Effector memory CD4-positive, alpha-beta T cell (primary cell): ENCODE data around the gene CASP2.

ENCODE experiments used
- DNase-seq, 3 donors: peaks; one replicate each; pipeline ENCODE4 v3.0.0-alpha.2; 2020
- H3K27ac ChIP-seq: 2 replicates; pipeline ENCODE4 v1.7.0; 2013; ENCODE audit warnings: mild to moderate bottlenecking, low read length, moderate library complexity; ENCODE audit not compliant: insufficient read depth, poor library complexity, severe bottlenecking
- H3K27me3 ChIP-seq: replicated peaks from 2 replicates; pipeline ENCODE4 v1.7.0; 2013; ENCODE audit warnings: mild to moderate bottlenecking, low read length; ENCODE audit not compliant: insufficient read depth, control insufficient read depth, poor library complexity, severe bottlenecking
- H3K36me3 ChIP-seq: 2 replicates; pipeline ENCODE4 v1.7.0; 2013; ENCODE audit warnings: mild to moderate bottlenecking, low read length, moderate library complexity; ENCODE audit not compliant: control insufficient read depth, insufficient read depth
- H3K4me1 ChIP-seq: 2 replicates; pipeline ENCODE4 v1.7.0; 2013; ENCODE audit warnings: low read length, mild to moderate bottlenecking; ENCODE audit not compliant: control insufficient read depth, insufficient read depth, poor library complexity, severe bottlenecking
- H3K4me3 ChIP-seq: 2 replicates; pipeline ENCODE4 v1.7.0; 2013; ENCODE audit warnings: low read length, low read depth, mild to moderate bottlenecking; ENCODE audit not compliant: insufficient read depth, poor library complexity, severe bottlenecking
- H3K9me3 ChIP-seq: 2 replicates; pipeline ENCODE4 v1.7.0; 2013; ENCODE audit warnings: mild to moderate bottlenecking, low read length, moderate library complexity; ENCODE audit not compliant: control insufficient read depth

CASP2 gene

DNA sequence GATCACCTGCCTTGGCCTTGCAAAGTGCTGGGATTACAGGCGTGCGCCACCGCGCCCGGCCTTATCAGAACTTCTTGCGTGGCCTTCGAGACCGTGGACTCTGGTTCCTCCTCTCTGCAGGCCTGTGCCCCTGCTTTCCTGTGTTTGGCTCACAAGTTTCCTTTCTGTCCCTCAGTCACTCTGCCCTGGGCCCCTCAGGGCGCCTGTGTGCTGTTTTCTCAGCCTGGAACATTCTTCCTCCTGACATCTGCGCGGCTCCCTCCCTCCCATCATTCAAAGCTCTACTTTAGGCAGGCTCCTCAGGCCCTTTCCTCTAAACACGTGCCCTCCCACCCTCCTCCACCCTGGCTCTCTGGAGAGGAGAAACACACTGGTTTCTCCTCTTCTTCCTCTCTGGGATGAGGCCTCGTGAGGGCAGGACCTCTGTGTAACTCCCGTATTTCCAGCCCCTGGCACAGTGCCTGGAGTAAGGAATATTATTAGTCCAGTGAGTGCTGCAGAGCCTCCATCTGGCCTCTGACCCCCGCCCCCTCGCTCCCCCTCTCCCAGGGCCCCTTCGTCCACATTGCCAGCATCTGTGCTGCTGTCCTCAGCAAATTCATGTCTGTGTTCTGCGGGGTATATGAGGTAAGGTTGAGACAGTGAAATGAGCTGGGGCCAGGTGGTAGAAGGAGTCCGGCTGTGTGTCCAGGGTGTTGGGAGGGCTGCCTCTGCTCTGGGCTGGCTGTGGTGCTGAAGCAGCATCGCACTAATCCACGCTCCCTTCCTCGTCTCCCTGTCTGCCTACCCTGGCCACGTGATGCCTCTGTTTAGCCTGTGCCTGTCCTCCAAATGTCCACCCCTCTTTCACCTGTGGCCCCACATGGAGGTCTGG is 34.8 kb downstream of the CASP2 start:
- Histone ChIP-seq H3K4me3 (no peak overlapping the region), H3K9me3 (no peaks in the 10 kb centered on the region)
- no peak for DNase-seq

DNA sequence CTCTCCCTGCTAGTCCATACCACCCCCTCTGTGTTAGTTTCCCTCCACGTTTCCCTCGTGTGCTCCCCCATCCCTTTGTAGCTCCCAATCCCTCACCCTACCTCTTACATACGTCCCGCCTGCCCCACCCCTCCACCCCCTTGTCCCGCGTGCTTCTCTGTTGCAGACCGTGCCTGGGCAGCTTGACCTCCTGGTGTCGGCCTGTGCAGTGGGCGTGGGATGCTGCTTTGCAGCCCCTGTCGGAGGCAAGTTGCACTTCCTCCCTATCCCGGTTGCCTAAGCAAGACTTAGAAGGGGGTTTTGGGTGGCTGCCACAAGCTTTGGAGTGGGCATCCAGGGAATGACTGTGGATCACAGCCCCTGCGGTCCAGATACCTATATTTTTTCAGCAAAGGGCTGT is 35.5 kb downstream of the CASP2 start:
- Histone ChIP-seq H3K9me3 (no peaks in the 10 kb centered on the region), H3K4me1 (no peaks in the 10 kb centered on the region), H3K4me3 (no peak overlapping the region), H3K27me3 (no peaks in the 10 kb centered on the region), H3K36me3 (no peaks in the 10 kb centered on the region), H3K27ac (no peak overlapping the region)
- no peak for DNase-seq

More for the DNA sequence above, 34.8 kb downstream of the CASP2 start:
- Histone ChIP-seq H3K27ac (no peak overlapping the region), H3K27me3 (no peaks in the 10 kb centered on the region), H3K36me3 (no peaks in the 10 kb centered on the region), H3K4me1 (no peaks in the 10 kb centered on the region)

DNA sequence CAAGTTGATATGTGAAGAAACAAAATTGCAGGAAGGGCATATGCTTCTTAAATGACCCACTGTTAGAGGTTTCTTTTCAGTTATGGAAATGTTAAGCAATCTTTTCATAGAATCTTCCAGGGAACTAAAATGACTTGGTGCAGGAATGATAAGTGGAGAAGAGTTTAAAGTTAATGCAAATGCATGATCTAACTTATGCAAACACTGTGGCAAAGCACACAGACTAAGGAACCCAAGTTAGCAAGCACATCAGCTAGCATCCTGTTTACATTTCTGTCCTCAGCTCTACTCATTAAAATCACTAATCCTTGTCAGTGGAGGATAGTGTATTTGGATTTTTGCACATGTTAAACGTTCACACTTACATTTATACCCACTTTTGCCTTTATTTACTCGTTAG is 37.1 kb downstream of the CASP2 start:
- Histone ChIP-seq H3K4me3 (no peak overlapping the region), H3K4me1 (no peaks in the 10 kb centered on the region), H3K27me3 (no peaks in the 10 kb centered on the region), H3K9me3 (no peaks in the 10 kb centered on the region), H3K36me3 (no peaks in the 10 kb centered on the region), H3K27ac (no peak overlapping the region)
- no peak for DNase-seq

DNA sequence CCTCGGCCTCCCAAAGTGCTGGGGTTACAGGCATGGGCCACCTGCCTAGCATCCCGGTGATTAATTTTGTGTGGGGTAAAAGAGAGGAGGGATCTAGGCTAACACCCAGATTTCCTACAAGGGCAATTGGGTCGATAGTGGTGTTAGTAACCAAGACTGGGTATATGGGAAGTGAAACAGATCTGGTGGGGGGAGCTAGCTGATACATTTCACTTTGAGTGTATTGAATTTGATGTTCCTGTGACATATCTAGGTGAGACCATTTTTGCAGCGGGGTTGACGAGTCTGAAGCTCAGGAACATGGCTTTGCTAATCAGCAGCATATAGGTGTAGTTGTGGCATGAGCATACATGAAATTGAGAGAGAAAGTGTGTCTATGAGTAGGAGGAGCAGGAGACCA is 39.8 kb downstream of the CASP2 start:
- H3K4me3 ChIP-seq, result no peak overlapping the region
- no peaks in the 10 kb centered on the region for H3K9me3 ChIP-seq
- H3K4me1 ChIP-seq, result no peaks in the 10 kb centered on the region
- H3K27ac ChIP-seq, result no peak overlapping the region
- no peaks in the 10 kb centered on the region for H3K27me3 ChIP-seq
- DNase-seq, result no peak
- no peaks in the 10 kb centered on the region for H3K36me3 ChIP-seq

DNA sequence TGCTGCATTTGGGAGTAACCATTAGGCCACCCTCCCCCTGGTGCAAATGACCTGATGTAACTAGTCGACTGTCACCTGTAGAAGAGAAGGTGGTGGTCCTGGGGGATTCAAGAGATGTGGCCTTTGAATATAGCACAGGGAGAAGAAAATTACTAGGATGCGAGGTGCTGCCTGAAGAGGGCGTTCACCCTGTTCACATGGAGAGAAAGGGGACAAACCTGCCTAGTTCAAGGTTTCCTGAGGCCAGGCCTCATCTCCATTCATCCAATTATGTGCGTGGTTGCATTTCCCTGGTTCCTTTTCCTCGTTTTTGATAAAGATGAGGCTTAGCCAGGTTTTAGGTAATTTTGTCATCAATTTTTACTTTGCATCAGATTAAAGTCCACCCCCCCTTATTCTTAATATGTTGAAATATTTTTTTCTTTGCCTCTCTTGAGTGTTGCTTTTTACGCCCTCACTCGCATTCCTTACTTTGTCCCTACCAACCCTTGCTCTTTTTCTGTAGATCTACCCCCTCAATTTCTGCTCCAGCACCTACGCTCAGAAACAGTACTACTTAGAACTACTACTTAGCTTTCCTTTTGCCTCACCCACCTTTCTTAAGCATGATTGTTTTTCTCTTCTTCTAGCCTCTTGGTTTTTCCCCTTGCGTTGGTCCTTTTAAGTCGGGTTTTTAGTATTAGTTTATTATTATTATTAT is 41.5 kb downstream of the CASP2 start:
- Histone ChIP-seq H3K9me3 (no peaks in the 10 kb centered on the region), H3K4me1 (no peaks in the 10 kb centered on the region), H3K27ac (no peak overlapping the region), H3K27me3 (no peaks in the 10 kb centered on the region), H3K36me3 (no peaks in the 10 kb centered on the region), H3K4me3 (no peak overlapping the region)
- DNase-seq, result no peak

DNA sequence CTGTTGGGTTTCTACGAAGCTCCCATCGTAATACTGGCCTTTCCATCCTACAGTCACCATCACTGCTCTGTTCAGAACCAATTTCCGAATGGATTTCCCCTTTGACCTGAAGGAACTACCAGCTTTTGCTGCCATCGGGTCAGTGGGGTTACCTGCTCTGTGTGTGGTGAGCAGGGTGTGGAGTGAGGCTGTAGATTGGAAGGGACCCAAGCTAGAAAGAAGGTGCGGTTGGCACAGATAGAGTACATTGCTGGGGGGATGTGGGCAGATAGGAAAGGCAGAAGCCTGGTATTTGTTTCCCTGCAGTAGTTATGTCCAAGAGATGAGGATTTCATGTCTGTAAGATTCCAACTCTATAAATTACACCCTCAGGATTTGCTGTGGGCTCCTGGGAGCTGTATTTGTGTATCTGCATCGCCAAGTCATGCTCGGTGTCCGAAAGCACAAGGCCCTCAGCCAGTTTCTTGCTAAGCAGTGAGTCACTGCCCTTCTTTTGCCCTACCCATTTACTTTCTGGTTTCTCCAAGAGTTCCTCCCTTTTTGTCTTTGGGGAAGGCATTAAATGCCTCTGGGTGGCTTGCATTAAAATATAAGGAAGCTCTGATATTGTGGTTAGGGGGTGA is 43.1 kb downstream of the CASP2 start:
- Histone ChIP-seq H3K27me3 (no peaks in the 10 kb centered on the region), H3K27ac (no peak overlapping the region), H3K4me1 (no peaks in the 10 kb centered on the region), H3K9me3 (no peaks in the 10 kb centered on the region), H3K36me3 (no peaks in the 10 kb centered on the region), H3K4me3 (no peak overlapping the region)
- DNase-seq, result no peak

GRCh38 chr7:143334244-143334643 is 46.1 kb downstream of the CASP2 start:
- H3K36me3 ChIP-seq, result no peaks in the 10 kb centered on the region
- no peaks in the 10 kb centered on the region for H3K27me3 ChIP-seq
- no peaks in the 10 kb centered on the region for H3K9me3 ChIP-seq
- no peak overlapping the region for H3K27ac ChIP-seq
- H3K4me1 ChIP-seq, result no peaks in the 10 kb centered on the region
- no peak for DNase-seq
- H3K4me3 ChIP-seq, result no peak overlapping the region

GRCh38 chr7:143337216-143337615 is 49.1 kb downstream of the CASP2 start:
- Histone ChIP-seq H3K36me3 (no peaks in the 10 kb centered on the region), H3K4me1 (no peaks in the 10 kb centered on the region), H3K27ac (no peak overlapping the region), H3K27me3 (no peaks in the 10 kb centered on the region), H3K4me3 (no peak overlapping the region), H3K9me3 (no peaks in the 10 kb centered on the region)
- DNase-seq, result no peak

GRCh38 chr7:143341842-143342241 is 53.7 kb downstream of the CASP2 start:
- H3K4me3 ChIP-seq, result no peak overlapping the region
- no peaks in the 10 kb centered on the region for H3K27me3 ChIP-seq
- H3K9me3 ChIP-seq, result no peaks in the 10 kb centered on the region
- peaks cover 9% of the 10 kb centered on the region for H3K4me1 ChIP-seq
- H3K36me3 ChIP-seq, result no peaks in the 10 kb centered on the region
- H3K27ac ChIP-seq, result no peak overlapping the region
- no peak for DNase-seq

DNA sequence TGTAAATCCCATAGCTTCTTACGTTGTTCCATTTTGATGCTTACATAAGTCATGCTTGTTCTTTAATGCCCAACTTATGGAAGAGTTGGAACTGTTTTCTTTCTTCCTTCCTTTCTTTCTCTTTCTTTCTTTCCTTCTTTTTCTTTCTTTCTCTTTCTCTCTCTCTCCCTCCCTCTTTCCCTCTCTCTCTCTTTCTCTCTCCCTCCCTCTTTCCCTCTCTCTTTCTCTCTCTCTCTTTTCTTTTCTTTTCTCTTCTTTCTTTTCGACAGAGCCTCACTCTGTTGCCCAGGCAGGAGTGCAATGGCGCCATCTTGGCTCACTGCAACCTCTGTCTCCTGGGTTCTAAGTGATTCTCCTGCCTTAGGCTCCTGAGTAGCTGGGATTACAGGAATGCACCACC is 55.4 kb downstream of the CASP2 start:
- H3K9me3 ChIP-seq, result no peaks in the 10 kb centered on the region
- DNase-seq, result no peak
- H3K36me3 ChIP-seq, result no peaks in the 10 kb centered on the region
- H3K27me3 ChIP-seq, result no peaks in the 10 kb centered on the region
- no peak overlapping the region for H3K4me3 ChIP-seq
- H3K4me1 ChIP-seq, result peaks cover 9% of the 10 kb centered on the region
- no peak overlapping the region for H3K27ac ChIP-seq
